HG03571 (cell line): ENCODE measurements around the gene BTLA.
"Not testable (repeated sequence)": the region's sequence is repeated elsewhere in the genome, so short reads cannot be mapped to it uniquely, and the experiment has no call there.

Experiments used
- ATAC-seq: cut with Tn5 transposase; IDR thresholded peaks from one replicate; pipeline ENCODE4 v1.9.1; 2021; ENCODE audit not compliant: unreplicated experiment

The BTLA gene

GRCh38 chr3:112498914-112499711, at the start of gene BTLA:
TSS of gene BTLA (minus strand) at chr3:112499472. CDS start at chr3:112499358, 114 bp downstream.
- peak; percentile 55 for ATAC-seq

GRCh38 chr3:112546216-112546759, 47.0 kb upstream of the BTLA start:
- ATAC-seq = no peak

- ATAC-seq = peak; percentile 83
Observed at GRCh38 chr3:112539825-112540650, 40.8 kb upstream of the BTLA start.

GRCh38 chr3:112531358-112531781, 32.1 kb upstream of the BTLA start:
- ATAC-seq = no peak

- ATAC-seq = no peak
Observed at GRCh38 chr3:112530573-112530972, 31.3 kb upstream of the BTLA start.

GRCh38 chr3:112524127-112524526, 24.9 kb upstream of the BTLA start:
- ATAC-seq = not testable (repeated sequence)

- peak; percentile 35 for ATAC-seq
Observed at GRCh38 chr3:112519424-112520001, 20.2 kb upstream of the BTLA start.

- ATAC-seq = not testable (repeated sequence)
Observed at GRCh38 chr3:112518970-112519369, 19.7 kb upstream of the BTLA start.

GRCh38 chr3:112514527-112515128, 15.4 kb upstream of the BTLA start:
- peak; percentile 99 for ATAC-seq

- no peak for ATAC-seq
Observed at GRCh38 chr3:112512320-112512719, 13.0 kb upstream of the BTLA start.

- no peak for ATAC-seq
Observed at GRCh38 chr3:112508860-112509259, 9.6 kb upstream of the BTLA start.

GRCh38 chr3:112508261-112508660, 9.0 kb upstream of the BTLA start:
- ATAC-seq = no peak

GRCh38 chr3:112505907-112506306, 6.6 kb upstream of the BTLA start:
- no peak for ATAC-seq

GRCh38 chr3:112504123-112504522, 4.9 kb upstream of the BTLA start:
- ATAC-seq = no peak

- ATAC-seq = no peak
Observed at GRCh38 chr3:112503304-112503972, 4.2 kb upstream of the BTLA start.

GRCh38 chr3:112500621-112501020, 1.3 kb upstream of the BTLA start:
- no peak for ATAC-seq

- no peak for ATAC-seq
Observed at GRCh38 chr3:112497897-112498548, 1.2 kb downstream of the BTLA start.

GRCh38 chr3:112496366-112497067, 2.8 kb downstream of the BTLA start:
- ATAC-seq = no peak

GRCh38 chr3:112494448-112494767, 4.9 kb downstream of the BTLA start:
- not testable (repeated sequence) for ATAC-seq
